Muscle of leg (tissue), 11 donors: ENCODE results near the gene AUTS2. TPM values are rescaled to one million over a fixed set of nuclear protein-coding genes. Genes with fewer than 3 reads are reported as not detected.

ENCODE experiments used
- DNase-seq: peaks from one replicate; pipeline ENCODE4 v3.0.0; 2013
- H3K27ac ChIP-seq: one replicate; pipeline ENCODE4 v1.5.1; 2013; ENCODE audit warnings: mild to moderate bottlenecking, low read length, control low read depth
- H3K27me3 ChIP-seq: one replicate; pipeline ENCODE4 v1.6.1; 2013; ENCODE audit warnings: low read length; ENCODE audit not compliant: control insufficient read depth, insufficient read depth
- H3K36me3 ChIP-seq: one replicate; pipeline ENCODE4 v1.6.1; 2013; ENCODE audit warnings: low read length; ENCODE audit not compliant: control insufficient read depth, insufficient read depth
- H3K4me1 ChIP-seq: one replicate; pipeline ENCODE4 v1.6.1; 2013; ENCODE audit warnings: low read length; ENCODE audit not compliant: control insufficient read depth, insufficient read depth
- H3K4me3 ChIP-seq: one replicate; pipeline ENCODE4 v1.5.1; 2013; ENCODE audit warnings: low read length, control low read depth
- H3K9me3 ChIP-seq: replicated peaks from 2 replicates; pipeline ENCODE4 v1.6.1; 2013; ENCODE audit warnings: low read depth, low read length; ENCODE audit not compliant: control insufficient read depth
- WGBS: methylation state at CpG from one replicate; pipeline ENCODE4 v1.1.5; 2013; ENCODE audit warnings: missing lambda C conversion rate; ENCODE audit not compliant: insufficient coverage; 5-methylcytosine and 5-hydroxymethylcytosine counted together
- polyA plus RNA-seq, 8 donors: library from polyadenylated mRNA; unstranded; fragments of 120-200 nt; gene quantifications; one replicate each; pipeline versions ENCODE4 v1.2.1 to v1.2.3, GENCODE V29; 2013; ENCODE audit warnings: inconsistent platforms in 1 of 8, low replicate concordance in 1 of 8; ENCODE audit not compliant: insufficient read length in 8 of 8, insufficient read depth in 1 of 8
- total RNA-seq: library from RNA; stranded (reverse); fragments of 120-200 nt; gene quantifications from one replicate; pipeline ENCODE4 v1.2.4, GENCODE V29; 2013

Gene AUTS2
- total and polyA plus RNA-seq, 9 donors = 28.6 to 92.3 (median 58.8) TPM

DNA sequence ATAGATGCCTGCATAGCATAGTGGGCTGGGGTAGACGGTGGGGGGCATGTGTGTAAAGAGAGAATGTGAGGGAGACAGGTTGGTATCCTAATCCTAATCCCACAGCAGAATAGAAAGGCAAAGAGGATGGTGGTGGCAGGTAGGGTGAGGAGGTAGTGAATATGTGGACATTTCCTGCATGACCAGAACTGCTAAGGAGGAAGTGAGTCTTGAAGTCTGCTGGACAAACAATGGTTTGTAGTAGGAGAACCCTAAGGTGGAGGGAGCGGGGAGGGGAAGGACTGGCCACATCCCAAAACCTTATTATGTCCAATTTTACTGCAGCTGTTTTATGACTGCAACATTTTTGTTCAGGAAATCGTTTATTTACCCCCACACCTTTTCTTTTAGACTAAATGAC lies 279.7 kb downstream of the AUTS2 start:
- no CpG with 5 or more reads among the region's 3 CpGs for WGBS
- H3K27me3 ChIP-seq = no peaks in the 10 kb centered on the region
- H3K4me3 ChIP-seq = no peak overlapping the region
- no peak overlapping the region for H3K27ac ChIP-seq
- DNase-seq = no peak
- H3K36me3 ChIP-seq = no peaks in the 10 kb centered on the region
- no peaks in the 10 kb centered on the region for H3K4me1 ChIP-seq
- H3K9me3 ChIP-seq = no peaks in the 10 kb centered on the region

DNA sequence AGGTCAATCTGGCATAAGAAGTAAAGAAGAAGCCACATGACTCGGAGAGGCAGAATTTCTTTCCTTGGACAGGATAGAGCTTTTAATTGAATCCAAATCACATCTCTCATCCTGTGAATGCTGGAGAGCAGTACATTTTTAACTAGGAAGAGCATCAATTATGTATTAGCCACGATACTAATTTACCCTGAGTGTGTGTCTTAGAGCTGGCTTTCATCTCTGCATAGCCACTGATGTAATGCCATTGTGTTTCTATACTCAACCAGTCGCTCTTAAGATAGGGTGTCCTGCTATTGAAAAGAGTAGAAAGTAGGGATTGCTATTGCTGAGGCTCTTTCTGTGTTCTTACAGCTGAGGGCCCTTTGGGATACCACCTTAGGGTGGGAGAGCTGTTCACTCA lies 280.3 kb downstream of the AUTS2 start:
- H3K4me1 ChIP-seq = peaks cover 1% of the 10 kb centered on the region
- H3K27ac ChIP-seq = no peak overlapping the region
- no peak overlapping the region for H3K4me3 ChIP-seq
- H3K27me3 ChIP-seq = no peaks in the 10 kb centered on the region
- DNase-seq = no peak
- no peaks in the 10 kb centered on the region for H3K36me3 ChIP-seq
- no peaks in the 10 kb centered on the region for H3K9me3 ChIP-seq
- no CpG with 5 or more reads among the region's 3 CpGs for WGBS

DNA sequence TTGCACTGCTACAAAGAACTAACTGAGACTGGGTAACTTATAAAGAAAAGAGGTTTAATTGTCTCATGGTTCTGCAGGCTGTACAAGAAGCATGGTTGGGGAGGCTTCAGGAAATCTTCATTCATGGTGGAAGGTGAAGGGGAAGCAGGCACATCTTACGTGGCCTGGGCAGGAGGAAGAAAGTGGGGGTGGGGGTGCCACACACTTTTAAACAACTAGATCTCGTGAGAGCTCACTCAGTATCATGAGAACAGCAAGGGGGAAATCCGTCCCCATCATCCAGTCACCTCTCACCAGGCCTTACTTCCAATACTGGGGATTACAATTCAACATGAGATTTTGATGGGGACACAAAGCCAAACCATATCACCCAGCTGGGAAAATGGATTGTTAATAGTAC lies 281.7 kb downstream of the AUTS2 start:
- Histone ChIP-seq H3K27me3 (no peaks in the 10 kb centered on the region), H3K4me1 (peaks cover 2% of the 10 kb centered on the region), H3K4me3 (no peak overlapping the region), H3K27ac (no peak overlapping the region), H3K36me3 (no peaks in the 10 kb centered on the region), H3K9me3 (no peaks in the 10 kb centered on the region)
- no CpG with 5 or more reads among the region's 3 CpGs for WGBS
- DNase-seq = no peak

DNA sequence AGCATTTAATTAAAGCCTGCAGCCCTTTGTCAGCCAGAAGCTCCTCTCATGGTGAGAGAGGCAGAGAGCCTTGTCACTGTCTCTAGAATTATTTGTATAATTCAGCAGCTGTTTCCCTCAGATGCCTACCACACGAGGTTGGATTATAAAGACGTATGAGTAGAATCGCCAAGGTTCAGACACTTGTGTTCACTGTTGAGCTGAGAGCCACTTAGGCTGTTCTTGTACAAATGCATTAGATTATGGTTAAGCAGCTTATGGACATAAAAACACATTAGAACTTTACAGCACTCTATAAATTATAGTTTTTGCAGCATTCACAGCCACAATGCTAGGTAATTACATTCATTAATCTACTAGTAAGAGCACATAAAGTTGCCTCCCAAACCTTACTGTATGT lies 282.6 kb downstream of the AUTS2 start:
- Histone ChIP-seq H3K27me3 (no peaks in the 10 kb centered on the region), H3K4me1 (peaks cover 5% of the 10 kb centered on the region), H3K4me3 (no peak overlapping the region), H3K9me3 (no peaks in the 10 kb centered on the region), H3K36me3 (no peaks in the 10 kb centered on the region), H3K27ac (no peak overlapping the region)
- WGBS = no CpG with 5 or more reads among the region's 3 CpGs
- peak; percentile 39 for DNase-seq

GRCh38 chr7:69882269-69882668 lies 284.0 kb downstream of the AUTS2 start:
- H3K4me3 ChIP-seq = no peak overlapping the region
- peaks cover 5% of the 10 kb centered on the region for H3K4me1 ChIP-seq
- no peak overlapping the region for H3K27ac ChIP-seq
- DNase-seq = no peak
- no peaks in the 10 kb centered on the region for H3K9me3 ChIP-seq
- no peaks in the 10 kb centered on the region for H3K27me3 ChIP-seq
- no CpG with 5 or more reads among the region's 1 CpG for WGBS
- no peaks in the 10 kb centered on the region for H3K36me3 ChIP-seq

GRCh38 chr7:69883399-69883891 lies 285.2 kb downstream of the AUTS2 start:
- WGBS = 29% methylated on average over 1 of the region's 7 CpGs
- H3K27me3 ChIP-seq = no peaks in the 10 kb centered on the region
- H3K9me3 ChIP-seq = no peaks in the 10 kb centered on the region
- DNase-seq = no peak
- H3K27ac ChIP-seq = no peak overlapping the region
- peaks cover 5% of the 10 kb centered on the region for H3K4me1 ChIP-seq
- H3K36me3 ChIP-seq = no peaks in the 10 kb centered on the region
- no peak overlapping the region for H3K4me3 ChIP-seq

DNA sequence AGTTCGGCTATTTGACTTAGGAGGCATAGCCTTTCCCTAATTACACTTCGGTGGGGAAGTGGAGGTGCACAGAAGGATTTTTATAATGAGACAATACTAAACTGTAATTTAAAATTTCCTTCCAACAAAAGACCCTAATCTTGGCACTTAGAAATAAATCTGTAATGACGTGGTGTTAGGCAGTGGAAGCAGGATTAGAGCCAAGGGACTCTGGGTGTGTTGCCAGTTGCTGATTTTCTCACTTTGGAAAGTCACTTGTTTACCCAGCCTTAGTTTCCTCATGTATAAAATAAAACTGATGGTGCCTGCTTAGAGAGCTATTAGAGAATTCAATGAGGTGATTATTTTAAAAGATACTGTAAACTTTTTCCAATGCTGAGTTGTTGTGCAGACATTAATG lies 287.2 kb downstream of the AUTS2 start:
- peaks cover 8% of the 10 kb centered on the region for H3K4me1 ChIP-seq
- H3K9me3 ChIP-seq = no peaks in the 10 kb centered on the region
- no peak overlapping the region for H3K4me3 ChIP-seq
- H3K36me3 ChIP-seq = no peaks in the 10 kb centered on the region
- DNase-seq = no peak
- H3K27me3 ChIP-seq = no peaks in the 10 kb centered on the region
- no CpG with 5 or more reads among the region's 3 CpGs for WGBS
- H3K27ac ChIP-seq = no peak overlapping the region

DNA sequence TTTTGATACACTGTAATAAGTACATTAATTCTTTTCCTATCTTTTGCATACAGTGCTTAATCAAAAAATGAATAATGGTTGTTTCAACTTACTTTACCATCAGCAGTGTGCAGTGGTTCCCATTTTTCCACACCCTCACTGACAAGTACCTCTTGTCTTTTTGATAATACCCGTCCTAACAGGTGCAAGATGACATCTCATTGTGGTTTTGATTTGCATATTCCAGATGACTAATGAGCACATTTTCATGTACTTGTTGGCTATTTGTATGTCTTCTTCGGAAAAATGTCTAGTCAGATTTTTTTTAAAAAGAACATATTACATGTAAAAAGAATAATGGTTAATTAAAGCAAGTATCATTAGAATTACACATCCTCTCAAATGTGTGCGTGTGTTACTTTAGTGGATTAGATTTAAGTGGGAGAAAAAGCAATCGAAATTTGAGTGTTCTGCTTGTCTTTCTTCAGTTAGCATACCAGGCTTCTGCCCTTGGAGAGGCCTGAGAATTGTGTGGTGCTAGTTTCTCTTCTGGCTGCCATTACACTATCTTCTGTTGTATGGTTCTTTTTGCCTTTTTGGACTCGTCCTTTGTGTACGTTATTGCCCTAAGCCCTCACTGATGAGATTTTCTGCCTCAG lies 291.2 kb downstream of the AUTS2 start:
- no peak for DNase-seq
- peak overlapping the region; percentile 13 for H3K27ac ChIP-seq
- no peak overlapping the region for H3K4me3 ChIP-seq
- H3K27me3 ChIP-seq = no peaks in the 10 kb centered on the region
- H3K36me3 ChIP-seq = no peaks in the 10 kb centered on the region
- H3K9me3 ChIP-seq = no peaks in the 10 kb centered on the region
- peaks cover 6% of the 10 kb centered on the region for H3K4me1 ChIP-seq
- WGBS = no CpG with 5 or more reads among the region's 6 CpGs

GRCh38 chr7:69889976-69890351 lies 291.7 kb downstream of the AUTS2 start:
- Histone ChIP-seq H3K27ac (peak overlapping the region; percentile 13), H3K9me3 (no peaks in the 10 kb centered on the region), H3K4me3 (no peak overlapping the region), H3K36me3 (no peaks in the 10 kb centered on the region), H3K27me3 (no peaks in the 10 kb centered on the region), H3K4me1 (peaks cover 6% of the 10 kb centered on the region)
- 0% methylated on average over 1 of the region's 6 CpGs for WGBS
- peak; percentile 77 for DNase-seq

GRCh38 chr7:69892790-69893189 lies 294.5 kb downstream of the AUTS2 start:
- DNase-seq = no peak
- H3K36me3 ChIP-seq = no peaks in the 10 kb centered on the region
- H3K27me3 ChIP-seq = no peaks in the 10 kb centered on the region
- H3K9me3 ChIP-seq = no peaks in the 10 kb centered on the region
- no peak overlapping the region for H3K27ac ChIP-seq
- H3K4me3 ChIP-seq = no peak overlapping the region
- H3K4me1 ChIP-seq = peaks cover 3% of the 10 kb centered on the region

- Histone ChIP-seq H3K27me3 (no peaks in the 10 kb centered on the region), H3K27ac (no peak overlapping the region), H3K36me3 (no peaks in the 10 kb centered on the region), H3K9me3 (no peaks in the 10 kb centered on the region), H3K4me3 (no peak overlapping the region), H3K4me1 (peaks cover 3% of the 10 kb centered on the region)
- no CpG with 5 or more reads among the region's 3 CpGs for WGBS
- peak; percentile 68 for DNase-seq
These were observed 295.6 kb downstream of the AUTS2 start for GRCh38 chr7:69893906-69894305.
